ENCODE results near the gene ADAMTS16. TPM values are rescaled to one million over a fixed set of nuclear protein-coding genes. Genes with fewer than 3 reads are reported as not detected.

ADAMTS16 gene
- total RNA-seq, 2 experiments from 2014 or later: not detected

DNA sequence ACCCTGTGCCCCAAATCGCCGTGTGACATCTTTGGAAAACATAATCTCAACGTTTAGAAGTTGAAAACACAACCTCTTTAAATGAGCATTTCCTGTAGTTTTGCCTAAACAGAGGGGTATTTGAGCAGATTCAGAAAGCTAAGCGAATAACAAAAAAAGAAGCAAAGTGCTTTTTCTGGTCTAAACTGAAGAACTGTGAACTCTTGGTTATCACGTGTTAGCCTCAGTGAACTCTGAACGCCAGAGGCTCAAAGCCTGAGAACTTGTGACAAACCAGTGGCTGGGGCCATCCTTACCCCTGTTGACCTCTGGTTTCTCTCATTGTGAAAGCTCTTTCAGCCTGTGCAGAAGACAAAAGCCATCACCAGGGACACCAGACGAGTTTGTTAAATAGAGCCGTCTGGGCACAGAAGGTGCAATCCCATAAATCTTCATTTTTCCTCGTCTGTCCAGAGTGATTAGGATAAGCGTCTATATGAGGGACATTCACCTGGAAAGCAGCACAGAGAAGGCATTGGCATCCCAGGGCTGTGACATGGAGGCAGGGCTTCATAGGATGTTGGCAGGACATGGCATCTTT lies 220.9 kb downstream of the ADAMTS16 start:
- intact Hi-C loops (cut with DNase I, micrococcal nuclease): no loop called here
- no peak for DNase-seq
- Histone ChIP-seq H3K27me3 (ENCODE audit: control insufficient read depth in 1 of 2, insufficient read depth in 2 of 2, low read length in 2 of 2) (no peaks in the 10 kb centered on the region), H3K36me3 (ENCODE audit: insufficient read depth, low read length) (no peaks in the 10 kb centered on the region), H3K9me3 (ENCODE audit: control insufficient read depth in 1 of 2, insufficient read depth in 1 of 2, low read length in 2 of 2) (no peaks in the 10 kb centered on the region), H3K4me1 (ENCODE audit: insufficient read depth, low read length) (no peaks in the 10 kb centered on the region), H3K4me3 (ENCODE audit: low read length) (no peak overlapping the region), H3K27ac (ENCODE audit: low read depth in 1 of 2, low read length in 2 of 2) (no peak overlapping the region)
- no peak overlapping the region for H3K4me3 Mint-ChIP-seq
- no peak for ATAC-seq (ENCODE audit: poor library complexity)
- TF ChIP-seq, protein P1, sequence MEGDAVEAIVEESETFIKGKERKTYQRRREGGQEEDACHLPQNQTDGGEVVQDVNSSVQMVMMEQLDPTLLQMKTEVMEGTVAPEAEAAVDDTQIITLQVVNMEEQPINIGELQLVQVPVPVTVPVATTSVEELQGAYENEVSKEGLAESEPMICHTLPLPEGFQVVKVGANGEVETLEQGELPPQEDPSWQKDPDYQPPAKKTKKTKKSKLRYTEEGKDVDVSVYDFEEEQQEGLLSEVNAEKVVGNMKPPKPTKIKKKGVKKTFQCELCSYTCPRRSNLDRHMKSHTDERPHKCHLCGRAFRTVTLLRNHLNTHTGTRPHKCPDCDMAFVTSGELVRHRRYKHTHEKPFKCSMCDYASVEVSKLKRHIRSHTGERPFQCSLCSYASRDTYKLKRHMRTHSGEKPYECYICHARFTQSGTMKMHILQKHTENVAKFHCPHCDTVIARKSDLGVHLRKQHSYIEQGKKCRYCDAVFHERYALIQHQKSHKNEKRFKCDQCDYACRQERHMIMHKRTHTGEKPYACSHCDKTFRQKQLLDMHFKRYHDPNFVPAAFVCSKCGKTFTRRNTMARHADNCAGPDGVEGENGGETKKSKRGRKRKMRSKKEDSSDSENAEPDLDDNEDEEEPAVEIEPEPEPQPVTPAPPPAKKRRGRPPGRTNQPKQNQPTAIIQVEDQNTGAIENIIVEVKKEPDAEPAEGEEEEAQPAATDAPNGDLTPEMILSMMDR (IDR thresholded peaks at IDR 0.05): no peak
- no peaks in the 10 kb centered on the region for H3K9me3 Mint-ChIP-seq
- no peak overlapping the region for H3K27ac Mint-ChIP-seq
- POLR2A ChIA-PET: no interaction called here
- CTCF ChIA-PET: no interaction called here
- no peaks in the 10 kb centered on the region for H3K4me1 Mint-ChIP-seq (ENCODE audit: low read depth)
- H3K36me3 Mint-ChIP-seq (ENCODE audit: low read depth): no peaks in the 10 kb centered on the region
- no peaks in the 10 kb centered on the region for H3K27me3 Mint-ChIP-seq

- Histone ChIP-seq H3K4me3 (ENCODE audit: low read length) (no peak overlapping the region), H3K27me3 (ENCODE audit: control insufficient read depth in 1 of 2, insufficient read depth in 2 of 2, low read length in 2 of 2) (no peaks in the 10 kb centered on the region), H3K36me3 (ENCODE audit: insufficient read depth, low read length) (no peaks in the 10 kb centered on the region), H3K9me3 (ENCODE audit: control insufficient read depth in 1 of 2, insufficient read depth in 1 of 2, low read length in 2 of 2) (no peaks in the 10 kb centered on the region), H3K27ac (ENCODE audit: low read depth in 1 of 2, low read length in 2 of 2) (no peak overlapping the region), H3K4me1 (ENCODE audit: insufficient read depth, low read length) (no peaks in the 10 kb centered on the region)
- Mint-ChIP-seq H3K9me3 (no peaks in the 10 kb centered on the region), H3K36me3 (ENCODE audit: low read depth) (no peaks in the 10 kb centered on the region), H3K27me3 (no peaks in the 10 kb centered on the region), H3K4me3 (no peak overlapping the region), H3K27ac (no peak overlapping the region), H3K4me1 (ENCODE audit: low read depth) (no peaks in the 10 kb centered on the region)
- intact Hi-C loops (cut with DNase I, micrococcal nuclease): no loop called here
- ChIA-PET CTCF (no interaction called here), POLR2A (no interaction called here)
- TF ChIP-seq, protein P1 (IDR thresholded peaks at IDR 0.05): no peak
- DNase-seq (no peak), ATAC-seq (ENCODE audit: poor library complexity) (no peak)
Observed at GRCh38 chr5:5363045-5363444, 222.9 kb downstream of the ADAMTS16 start.

- no peaks in the 10 kb centered on the region for H3K36me3 Mint-ChIP-seq (ENCODE audit: low read depth)
- ChIA-PET POLR2A (no interaction called here), CTCF (no interaction called here)
- H3K27me3 ChIP-seq (ENCODE audit: control insufficient read depth in 1 of 2, insufficient read depth in 2 of 2, low read length in 2 of 2): peaks cover 0 to 2% of the 10 kb centered on the region in 2 experiments
- no peak overlapping the region for H3K4me3 ChIP-seq (ENCODE audit: low read length)
- no peaks in the 10 kb centered on the region for H3K9me3 Mint-ChIP-seq
- no peak for DNase-seq
- no peaks in the 10 kb centered on the region for H3K9me3 ChIP-seq (ENCODE audit: control insufficient read depth in 1 of 2, insufficient read depth in 1 of 2, low read length in 2 of 2)
- no peak overlapping the region for H3K27ac Mint-ChIP-seq
- no peaks in the 10 kb centered on the region for H3K4me1 Mint-ChIP-seq (ENCODE audit: low read depth)
- intact Hi-C loops (cut with DNase I, micrococcal nuclease): no loop called here
- ATAC-seq (ENCODE audit: poor library complexity): no peak
- H3K27ac ChIP-seq (ENCODE audit: low read depth in 1 of 2, low read length in 2 of 2): no peak overlapping the region
- H3K36me3 ChIP-seq (ENCODE audit: insufficient read depth, low read length): no peaks in the 10 kb centered on the region
- no peak overlapping the region for H3K4me3 Mint-ChIP-seq
- H3K4me1 ChIP-seq (ENCODE audit: insufficient read depth, low read length): no peaks in the 10 kb centered on the region
- H3K27me3 Mint-ChIP-seq: no peaks in the 10 kb centered on the region
- TF ChIP-seq, protein P1 (IDR thresholded peaks at IDR 0.05): no peak
Observed at GRCh38 chr5:5364932-5365331, 224.8 kb downstream of the ADAMTS16 start.

Data from CD4-positive, alpha-beta T cell (primary cell).